Fibroblast of lung (primary cell): ENCODE measurements around the gene SLC7A14. TPM values are rescaled to one million over a fixed set of nuclear protein-coding genes. Genes with fewer than 3 reads are reported as not detected.

Experiments used
- DNase-seq, 2 donors: peaks; one replicate each; pipeline versions ENCODE4 v3.0.0 to v3.0.0-alpha.2; 2010; ENCODE audit warnings: low read depth in 2 of 2
- H2AFZ ChIP-seq: 2 replicates; pipeline ENCODE4 v1.5.1; 2012; ENCODE audit warnings: low read length, control low read depth, inconsistent platforms
- H3K27ac ChIP-seq: 2 replicates; pipeline ENCODE4 v1.5.1; 2011; ENCODE audit warnings: low read length, control low read depth; ENCODE audit not compliant: insufficient read depth
- H3K27me3 ChIP-seq: 2 replicates; pipeline ENCODE4 v1.5.1; 2011; ENCODE audit warnings: mild to moderate bottlenecking, low read length; ENCODE audit not compliant: control insufficient read depth, insufficient read depth
- H3K36me3 ChIP-seq: 2 replicates; pipeline ENCODE4 v1.5.1; 2011; ENCODE audit warnings: low read length; ENCODE audit not compliant: control insufficient read depth, insufficient read depth
- H3K4me1 ChIP-seq: 2 replicates; pipeline ENCODE4 v1.5.1; 2011; ENCODE audit warnings: low read length; ENCODE audit not compliant: control insufficient read depth, insufficient read depth; ENCODE audit errors: extremely low read depth
- H3K4me2 ChIP-seq: 2 replicates; pipeline ENCODE4 v1.5.1; 2011; ENCODE audit warnings: low read length, control low read depth; ENCODE audit not compliant: insufficient read depth; ENCODE audit errors: extremely low read depth
- H3K4me3 ChIP-seq, 4 experiments: fragments of 200-600 bp in 1 of 4; sonication (generic) in 1 of 4; replicated peaks in 1 of 4; 2 replicates each; pipeline ENCODE4 v1.5.1; 2011 to 2016; ENCODE audit warnings: low read length in 4 of 4, low read depth in 3 of 4, mild to moderate bottlenecking in 3 of 4, control low read depth in 2 of 4, inconsistent platforms in 1 of 4, mixed read lengths in 1 of 4; ENCODE audit not compliant: insufficient read depth in 1 of 4; ENCODE audit errors: control extremely low read depth in 1 of 4
- H3K79me2 ChIP-seq: 2 replicates; pipeline ENCODE4 v1.5.1; 2012; ENCODE audit warnings: mild to moderate bottlenecking, low read length, inconsistent platforms; ENCODE audit not compliant: control insufficient read depth, insufficient read depth
- H3K9ac ChIP-seq: 2 replicates; pipeline ENCODE4 v1.5.1; 2011; ENCODE audit warnings: mild to moderate bottlenecking, low read length, control low read depth; ENCODE audit not compliant: insufficient read depth
- H3K9me3 ChIP-seq: 2 replicates; pipeline ENCODE4 v1.5.1; 2012; ENCODE audit warnings: low read depth, low read length; ENCODE audit not compliant: control insufficient read depth, insufficient read depth
- H4K20me1 ChIP-seq: 2 replicates; pipeline ENCODE4 v1.5.1; 2011; ENCODE audit warnings: low read length; ENCODE audit not compliant: control insufficient read depth, insufficient read depth; ENCODE audit errors: extremely low read depth
- EZH2 ChIP-seq: IDR thresholded peaks from 2 replicates; pipeline ENCODE4 v1.5.1; 2012; ENCODE audit warnings: low read length, control low read depth, mild to moderate bottlenecking; ENCODE audit errors: missing control alignments
- polyA plus RNA-seq, 2 donors: library from polyadenylated mRNA; depleted of rRNA in 1 of 2; stranded (reverse) in 1 of 2; unstranded in 1 of 2; fragments of >200 nt; gene quantifications; 2 replicates each; pipeline ENCODE4 v1.2.1, GENCODE V29; 2011 to 2012; ENCODE audit warnings: missing spikeins in 1 of 2
- total RNA-seq: library from RNA; depleted of rRNA; stranded (reverse); fragments of >200 nt; gene quantifications from 2 replicates; pipeline ENCODE4 v1.2.1, GENCODE V29; 2014
- TF ChIP-seq, protein P1 (sequence below), 2 donors: IDR thresholded peaks in 1 of 2; conservative IDR thresholded peaks in 1 of 2; 1 replicate in 1 of 2; 2 replicates in 1 of 2; pipeline ENCODE4 v1.5.1; 2011 to 2012; ENCODE audit warnings: low read length in 2 of 2, control low read depth in 1 of 2, inconsistent platforms in 1 of 2, low read depth in 1 of 2, mild to moderate bottlenecking in 1 of 2

SLC7A14 gene
- total and polyA plus RNA-seq, 2 donors (not counting 1 experiment from before 2014, with no cell fraction given): 1.3 to 3.4 TPM

DNA sequence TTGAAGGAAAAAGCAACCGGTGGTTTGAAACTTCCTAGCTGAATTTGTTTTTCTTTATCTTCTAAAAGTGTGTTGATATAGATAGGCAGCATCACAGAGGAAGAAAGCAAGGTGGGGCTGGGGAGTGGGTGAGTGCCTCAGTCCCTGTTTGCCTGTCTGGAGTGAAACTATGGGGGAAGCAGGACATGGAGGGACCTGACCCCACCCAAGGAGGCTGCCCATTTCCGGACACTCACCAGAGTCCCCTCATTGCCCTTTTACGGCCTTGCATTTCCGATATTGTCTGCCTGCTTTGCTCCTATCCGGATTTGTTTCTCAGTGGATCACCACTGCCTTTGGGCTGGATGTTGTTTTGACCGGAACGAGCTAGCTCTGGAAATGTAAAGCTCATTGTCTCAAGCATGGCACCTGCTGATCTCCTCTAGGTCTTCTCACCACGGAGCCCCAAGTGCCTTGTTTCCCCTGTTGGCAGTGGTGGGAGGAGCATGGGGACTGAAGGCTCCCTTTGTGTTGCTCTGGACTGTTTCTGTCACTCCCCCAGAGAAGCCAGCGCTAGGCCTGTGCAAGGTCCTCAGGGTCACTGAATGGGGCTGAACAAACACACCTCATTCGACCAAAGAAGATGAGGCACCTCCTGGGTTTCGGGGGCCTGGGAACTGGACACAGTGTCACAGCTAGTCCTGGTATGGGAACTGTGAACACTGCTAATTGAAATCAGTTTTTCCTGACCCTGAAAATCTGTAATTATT lies 160.2 kb downstream of the SLC7A14 start:
- H2AFZ ChIP-seq: no peak overlapping the region
- no peaks in the 10 kb centered on the region for H4K20me1 ChIP-seq
- H3K36me3 ChIP-seq: peaks cover 15% of the 10 kb centered on the region
- peaks cover 7% of the 10 kb centered on the region for H3K4me1 ChIP-seq
- TF ChIP-seq EZH2: no peak
- TF ChIP-seq, protein P1, sequence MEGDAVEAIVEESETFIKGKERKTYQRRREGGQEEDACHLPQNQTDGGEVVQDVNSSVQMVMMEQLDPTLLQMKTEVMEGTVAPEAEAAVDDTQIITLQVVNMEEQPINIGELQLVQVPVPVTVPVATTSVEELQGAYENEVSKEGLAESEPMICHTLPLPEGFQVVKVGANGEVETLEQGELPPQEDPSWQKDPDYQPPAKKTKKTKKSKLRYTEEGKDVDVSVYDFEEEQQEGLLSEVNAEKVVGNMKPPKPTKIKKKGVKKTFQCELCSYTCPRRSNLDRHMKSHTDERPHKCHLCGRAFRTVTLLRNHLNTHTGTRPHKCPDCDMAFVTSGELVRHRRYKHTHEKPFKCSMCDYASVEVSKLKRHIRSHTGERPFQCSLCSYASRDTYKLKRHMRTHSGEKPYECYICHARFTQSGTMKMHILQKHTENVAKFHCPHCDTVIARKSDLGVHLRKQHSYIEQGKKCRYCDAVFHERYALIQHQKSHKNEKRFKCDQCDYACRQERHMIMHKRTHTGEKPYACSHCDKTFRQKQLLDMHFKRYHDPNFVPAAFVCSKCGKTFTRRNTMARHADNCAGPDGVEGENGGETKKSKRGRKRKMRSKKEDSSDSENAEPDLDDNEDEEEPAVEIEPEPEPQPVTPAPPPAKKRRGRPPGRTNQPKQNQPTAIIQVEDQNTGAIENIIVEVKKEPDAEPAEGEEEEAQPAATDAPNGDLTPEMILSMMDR (conservative IDR thresholded peaks at IDR 0.05 in 1 of 2, IDR thresholded peaks at IDR 0.05 in 1 of 2; ENCODE audit: low read depth in 1 of 2, low read length in 2 of 2): no peak
- H3K9ac ChIP-seq: no peak overlapping the region
- DNase-seq: no peak
- no peak overlapping the region for H3K27ac ChIP-seq
- H3K9me3 ChIP-seq: no peaks in the 10 kb centered on the region
- H3K79me2 ChIP-seq: peaks cover 87% of the 10 kb centered on the region
- H3K4me2 ChIP-seq: peak overlapping the region; percentile 6
- no peaks in the 10 kb centered on the region for H3K27me3 ChIP-seq
- H3K4me3 ChIP-seq: no peak overlapping the region

DNA sequence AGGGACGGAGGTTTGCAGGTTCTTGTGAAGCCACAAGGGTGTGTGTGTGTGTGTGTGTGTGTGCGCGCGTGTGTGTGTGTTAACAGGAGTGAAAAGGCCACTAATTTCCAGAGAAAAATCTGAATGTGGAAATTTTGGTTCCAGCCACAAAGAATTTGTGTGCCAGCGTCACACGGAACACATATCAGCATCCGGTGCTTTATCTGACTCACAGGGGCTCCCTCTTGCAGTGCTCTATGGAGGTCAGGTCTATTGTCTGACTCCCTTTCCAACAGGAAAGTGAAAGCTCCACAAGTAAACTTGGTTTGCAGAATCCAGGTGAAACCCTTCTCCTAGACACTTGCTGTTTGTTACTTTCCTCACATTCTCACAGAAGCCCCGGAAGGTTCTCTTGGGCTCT lies 161.0 kb downstream of the SLC7A14 start:
- no peak for TF ChIP-seq EZH2
- TF ChIP-seq, protein P1 (conservative IDR thresholded peaks at IDR 0.05 in 1 of 2, IDR thresholded peaks at IDR 0.05 in 1 of 2; ENCODE audit: low read depth in 1 of 2, low read length in 2 of 2): no peak
- Histone ChIP-seq H3K4me1 (peaks cover 7% of the 10 kb centered on the region), H3K9me3 (no peaks in the 10 kb centered on the region), H3K4me3 (no peak overlapping the region), H3K9ac (no peak overlapping the region), H2AFZ (no peak overlapping the region), H4K20me1 (no peaks in the 10 kb centered on the region), H3K36me3 (peaks cover 15% of the 10 kb centered on the region), H3K4me2 (no peak overlapping the region), H3K79me2 (peaks cover 89% of the 10 kb centered on the region), H3K27ac (no peak overlapping the region), H3K27me3 (no peaks in the 10 kb centered on the region)
- peak in 1 of 2 donors; percentile 64 for DNase-seq

DNA sequence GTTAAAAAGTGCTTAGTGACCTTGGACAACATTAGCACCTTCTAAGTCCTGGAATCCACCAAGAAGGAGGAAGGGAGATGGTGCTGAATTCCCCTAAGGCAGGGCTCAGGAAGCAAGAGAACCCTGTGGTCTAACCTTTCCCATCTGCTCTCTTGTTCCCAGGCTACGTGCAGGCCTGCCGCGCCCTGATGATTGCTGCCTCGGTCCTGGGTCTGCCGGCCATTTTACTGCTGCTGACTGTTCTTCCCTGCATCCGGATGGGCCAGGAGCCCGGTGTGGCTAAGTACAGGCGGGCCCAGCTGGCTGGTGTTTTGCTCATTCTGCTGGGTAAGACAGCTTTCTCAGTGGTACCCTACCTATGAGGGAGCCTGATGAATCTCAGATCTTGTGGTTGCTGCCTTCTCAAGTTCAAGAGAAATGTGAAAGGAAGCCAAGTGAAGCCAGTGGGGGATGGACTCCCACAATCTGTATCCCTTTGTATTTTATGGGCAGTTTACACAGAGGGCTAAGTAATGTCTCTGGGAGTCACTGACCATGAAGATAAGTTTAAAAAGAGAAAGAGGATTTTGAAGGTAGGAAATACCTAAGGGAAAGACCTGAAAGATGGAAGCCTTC lies 162.8 kb downstream of the SLC7A14 start:
- Histone ChIP-seq H3K27ac (no peak overlapping the region), H3K9me3 (no peaks in the 10 kb centered on the region), H4K20me1 (no peaks in the 10 kb centered on the region), H3K9ac (no peak overlapping the region), H3K79me2 (peaks cover 89% of the 10 kb centered on the region), H3K36me3 (peaks cover 15% of the 10 kb centered on the region), H3K4me2 (peak overlapping the region; percentile 3), H3K4me3 (peak overlapping the region in 1 of 4 experiments; percentile 17), H2AFZ (no peak overlapping the region), H3K27me3 (no peaks in the 10 kb centered on the region), H3K4me1 (peaks cover 5% of the 10 kb centered on the region)
- no peak for TF ChIP-seq EZH2
- TF ChIP-seq, protein P1 (conservative IDR thresholded peaks at IDR 0.05 in 1 of 2, IDR thresholded peaks at IDR 0.05 in 1 of 2; ENCODE audit: low read depth in 1 of 2, low read length in 2 of 2): no peak
- peak in 1 of 2 donors; percentile 35 for DNase-seq
